Pancreas (tissue), 10 donors: ENCODE data around the gene FANK1. TPM values are rescaled to one million over a fixed set of nuclear protein-coding genes. Genes with fewer than 3 reads are reported as not detected.
"Not testable (repeated sequence)": the region's sequence is repeated elsewhere in the genome, so short reads cannot be mapped to it uniquely, and the experiment has no call there.

Source experiments
- ATAC-seq, 4 donors: fragments of 200-7000 bp; cut with Tn5 transposase; one replicate each; pipeline versions ENCODE4 v1.8.0 to v1.9.1; 2020; ENCODE audit warnings: mild to moderate bottlenecking in 4 of 4, moderate library complexity in 4 of 4
- DNase-seq, 6 donors: peaks; one replicate each; pipeline ENCODE4 v3.0.0-alpha.2; 2020
- FAIRE-seq: peaks from 2 replicates; lab custom pipeline; 2012; peaks lifted over from hg19 to GRCh38; lab: Jason Lieb, UNC
- H3K27ac ChIP-seq, 4 donors: fragments of 200-600 bp; sonication (generic); 1 replicate in 3 of 4; 2 replicates in 1 of 4; pipeline versions ENCODE4 v1.5.0 to v1.8.0; 2020
- H3K27me3 ChIP-seq, 4 donors: fragments of 200-600 bp; one replicate each; pipeline ENCODE4 v1.8.0; 2021
- H3K36me3 ChIP-seq, 3 donors: fragments of 200-600 bp; sonication (generic) in 1 of 3; one replicate each; pipeline versions ENCODE4 v1.5.0 to v1.8.0; 2020 to 2021
- H3K4me1 ChIP-seq, 3 donors: fragments of 200-600 bp; one replicate each; pipeline ENCODE4 v1.8.0; 2021
- H3K4me3 ChIP-seq, 4 donors: fragments of 200-600 bp; sonication (generic) in 2 of 4; one replicate each; pipeline versions ENCODE4 v1.5.0 to v1.8.0; 2020 to 2021
- H3K9me3 ChIP-seq, 4 donors: fragments of 200-600 bp; one replicate each; pipeline ENCODE4 v1.8.0; 2021
- CTCF ChIP-seq, 4 donors: fragments of 200-600 bp; sonication (generic) in 3 of 4; IDR thresholded peaks; one replicate each; pipeline versions ENCODE4 v1.5.0 to v1.8.0; 2021; ENCODE audit warnings: antibody characterized with exemption in 4 of 4
- WGBS, 2 donors: extraction: QIAGEN DNeasy Blood & Tissue Kit; methylation state at CpG; one replicate each; pipeline ENCODE4 v1.1.7; 2013; 5-methylcytosine and 5-hydroxymethylcytosine counted together
- intact Hi-C, 3 donors: fragments of 100-400 bp; cut with DNase I; formaldehyde crosslinking; loops; one replicate each; pipeline versions ENCODE4 v1.11.1 to v1.14.2; 2022
- polyA plus RNA-seq, 2 donors: library from polyadenylated mRNA; stranded (reverse); fragments of 200-250 nt; gene quantifications; one replicate each; pipeline ENCODE4 v1.2.3, GENCODE V29; 2013
- total RNA-seq, 6 donors: library from RNA; stranded (reverse); fragmentation: NEBNext Ultra II Directional in 4 of 6; extraction: Animal tissue kit (Norgen Biotek cat#: 25700) in 4 of 6; gene quantifications; one replicate each; pipeline versions ENCODE4 v1.2.1 to v1.2.4, GENCODE V29; 2021 to 2023
- donor health status: healthy with polysubstance abuse.
- donor health status: DM: no; HTN: no; CAD: no; lungs with moderate emphysema.
- donor health status: DM: no; HTN: no; CAD: no.
- donor health status: control.
- donor health status: control.
- donor health status: Bipolar disorder and iron deficiency.
- donor health status: DM: yes; HTN: yes; CAD: no.
- donor health status: DM: no; HTN: no; CAD: no.
- donor health status: DM: no; HTN: no; CAD: no.
- donor health status: DM: yes; HTN: yes; CAD: no.

The FANK1 gene
- total and polyA plus RNA-seq, 8 donors: 1.6 to 13.2 (median 3.2) TPM

- ATAC-seq: no peak
- no peak for FAIRE-seq
- Histone ChIP-seq H3K27me3 (no peaks in the 10 kb centered on the region), H3K27ac (peak overlapping the region in 2 of 4 donors; percentile 37 to 53), H3K36me3 (no peaks in the 10 kb centered on the region), H3K4me3 (no peak overlapping the region), H3K4me1 (peaks cover 5 to 33% (median 24%) of the 10 kb centered on the region in 3 donors), H3K9me3 (no peaks in the 10 kb centered on the region)
- 83 to 95% methylated on average over 3 of the region's 3 CpGs for whole genome bisulfite sequencing, 2 donors
- intact Hi-C loops: no loop called here
- no peak for DNase-seq
- TF ChIP-seq CTCF (IDR thresholded peaks at IDR 0.05): no peak
Observed at GRCh38 chr10:125883211-125883610, 13.2 kb upstream of the FANK1 start.

- Histone ChIP-seq H3K27ac (no peak overlapping the region), H3K9me3 (no peaks in the 10 kb centered on the region), H3K4me3 (no peak overlapping the region), H3K4me1 (peaks cover 13 to 32% (median 29%) of the 10 kb centered on the region in 3 donors), H3K36me3 (no peaks in the 10 kb centered on the region), H3K27me3 (no peaks in the 10 kb centered on the region)
- FAIRE-seq (no peak), ATAC-seq (peak in 2 of 4 donors; percentile 14 to 19), DNase-seq (no peak)
- TF ChIP-seq CTCF (IDR thresholded peaks at IDR 0.05): no peak
- intact Hi-C loops: no loop called here
- WGBS, 2 donors: 71 to 74% methylated on average over 3 of the region's 3 CpGs
Observed at GRCh38 chr10:125886914-125887512, 9.4 kb upstream of the FANK1 start.

GRCh38 chr10:125889441-125889840 lies 6.9 kb upstream of the FANK1 start:
- DNase-seq, H3K36me3 ChIP-seq, intact Hi-C loops, H3K4me3 ChIP-seq, H3K27me3 ChIP-seq, FAIRE-seq, H3K9me3 ChIP-seq: not testable (repeated sequence)
- peak; percentile 40 to 75 (median 60) for ATAC-seq
- Histone ChIP-seq H3K27ac (peak overlapping the region in 1 of 4 donors; percentile 4), H3K4me1 (peaks cover 13 to 29% (median 26%) of the 10 kb centered on the region in 3 donors)
- WGBS, 2 donors: 44 to 47% methylated on average over 4 of the region's 4 CpGs

GRCh38 chr10:125892402-125892801 lies 4.0 kb upstream of the FANK1 start:
- H3K27ac ChIP-seq: peak overlapping the region in 2 of 4 donors; percentile 25 to 53
- WGBS, 2 donors: 16 to 23% methylated on average over 5 of the region's 5 CpGs
- H3K27me3 ChIP-seq, H3K36me3 ChIP-seq, FAIRE-seq, DNase-seq, intact Hi-C loops, H3K4me3 ChIP-seq, H3K9me3 ChIP-seq: not testable (repeated sequence)
- peaks cover 12 to 27% (median 20%) of the 10 kb centered on the region in 3 donors for H3K4me1 ChIP-seq
- ATAC-seq: peak; percentile 7 to 32 (median 17)

GRCh38 chr10:125894176-125894575 lies 2.2 kb upstream of the FANK1 start:
- ATAC-seq, H3K27me3 ChIP-seq, intact Hi-C loops, DNase-seq, FAIRE-seq, H3K36me3 ChIP-seq, H3K9me3 ChIP-seq: not testable (repeated sequence)
- Histone ChIP-seq H3K4me1 (peaks cover 8 to 23% (median 15%) of the 10 kb centered on the region in 3 donors), H3K4me3 (peak overlapping the region in 1 of 4 donors; percentile 11), H3K27ac (peak overlapping the region in 2 of 4 donors; percentile 88 to 98)
- WGBS, 2 donors: 24% methylated on average over 3 of the region's 3 CpGs

GRCh38 chr10:125895130-125896087 lies 955 bp upstream of the FANK1 start:
- 23 to 26% methylated on average over 50 of the region's 50 CpGs for WGBS, 2 donors
- intact Hi-C loops, H3K9me3 ChIP-seq, H3K27me3 ChIP-seq, H3K36me3 ChIP-seq, FAIRE-seq: not testable (repeated sequence)
- peak; percentile 44 to 74 (median 68) for ATAC-seq
- DNase-seq: peak; percentile 58 to 92 (median 66)
- Histone ChIP-seq H3K4me3 (peak overlapping the region; percentile 44 to 96 (median 76)), H3K4me1 (peaks cover 0 to 12% (median 8%) of the 10 kb centered on the region in 3 donors), H3K27ac (peak overlapping the region; percentile 88 to 98 (median 88))

GRCh38 chr10:125897317-125897716 lies 953 bp downstream of the FANK1 start:
- intact Hi-C loops, H3K9me3 ChIP-seq, H3K36me3 ChIP-seq, DNase-seq, FAIRE-seq, H3K27me3 ChIP-seq, ATAC-seq, H3K27ac ChIP-seq: not testable (repeated sequence)
- 12 to 14% methylated on average over 4 of the region's 4 CpGs for WGBS, 2 donors
- peaks cover 0 to 12% (median 8%) of the 10 kb centered on the region in 3 donors for H3K4me1 ChIP-seq
- H3K4me3 ChIP-seq: peak overlapping the region in 2 of 4 donors; percentile 94 to 96

- WGBS, 2 donors: 66 to 70% methylated on average over 3 of the region's 3 CpGs
- FAIRE-seq, H3K36me3 ChIP-seq, H3K27me3 ChIP-seq, H3K4me1 ChIP-seq, intact Hi-C loops, H3K9me3 ChIP-seq, H3K4me3 ChIP-seq, DNase-seq, H3K27ac ChIP-seq, ATAC-seq: not testable (repeated sequence)
Observed at GRCh38 chr10:125900963-125901362, 4.6 kb downstream of the FANK1 start.

- 66 to 78% methylated on average over 3 of the region's 3 CpGs for WGBS, 2 donors
- ATAC-seq, DNase-seq, FAIRE-seq, H3K27ac ChIP-seq, H3K4me1 ChIP-seq, intact Hi-C loops, H3K9me3 ChIP-seq, H3K27me3 ChIP-seq, H3K36me3 ChIP-seq, H3K4me3 ChIP-seq: not testable (repeated sequence)
Observed at GRCh38 chr10:125903135-125903640, 6.8 kb downstream of the FANK1 start.
